NT2/D1 (cell line): ENCODE results near the gene ZNF891.

Source experiments
- DNase-seq: peaks from one replicate; pipeline ENCODE4 v3.0.0-alpha.2; 2011; ENCODE audit warnings: low read depth, low spot score
- H3K27me3 ChIP-seq: 2 replicates; pipeline ENCODE4 v1.6.0; 2011; ENCODE audit warnings: mild to moderate bottlenecking; ENCODE audit not compliant: insufficient read length, insufficient read depth
- H3K36me3 ChIP-seq: 2 replicates; pipeline ENCODE4 v1.6.1; 2011; ENCODE audit warnings: mild to moderate bottlenecking, low read length, mixed read lengths; ENCODE audit not compliant: insufficient read depth, insufficient read length
- H3K4me1 ChIP-seq: 2 replicates; pipeline ENCODE4 v1.5.1; 2011; ENCODE audit not compliant: insufficient read depth, insufficient read length
- H3K4me3 ChIP-seq: 2 replicates; pipeline ENCODE4 v1.5.1; 2011; ENCODE audit warnings: low read depth; ENCODE audit not compliant: insufficient read length
- H3K9ac ChIP-seq: 2 replicates; pipeline ENCODE4 v1.6.0; 2011; ENCODE audit warnings: low read depth; ENCODE audit not compliant: insufficient read length
- H3K9me3 ChIP-seq: 2 replicates; pipeline ENCODE4 v1.5.1; 2011; ENCODE audit warnings: mild to moderate bottlenecking, low read length; ENCODE audit not compliant: insufficient read depth
- SUZ12 ChIP-seq: IDR thresholded peaks from 2 replicates; pipeline ENCODE4 v1.6.1; 2011; ENCODE audit not compliant: insufficient read length, insufficient read depth; ENCODE audit errors: extremely low read depth
- YY1 ChIP-seq: IDR thresholded peaks from 2 replicates; pipeline ENCODE4 v1.6.1; 2011; ENCODE audit not compliant: insufficient read length, insufficient read depth
- ZNF274 ChIP-seq: IDR thresholded peaks from 2 replicates; pipeline ENCODE4 v1.6.1; 2011; ENCODE audit warnings: mild to moderate bottlenecking, low read depth, low read length

Gene ZNF891

GRCh38 chr12:133083345-133083744 lies 46.7 kb downstream of the ZNF891 start:
- H3K4me3 ChIP-seq: no peak overlapping the region
- H3K9ac ChIP-seq: no peak overlapping the region
- peaks cover 64% of the 10 kb centered on the region for H3K9me3 ChIP-seq
- H3K27me3 ChIP-seq: no peaks in the 10 kb centered on the region
- H3K4me1 ChIP-seq: peaks cover 2% of the 10 kb centered on the region
- peaks cover 66% of the 10 kb centered on the region for H3K36me3 ChIP-seq
- TF ChIP-seq SUZ12: no peak
- no peak for TF ChIP-seq ZNF274
- no peak for TF ChIP-seq YY1
- DNase-seq: no peak

- Histone ChIP-seq H3K36me3 (peaks cover 48% of the 10 kb centered on the region), H3K9ac (peak overlapping the region; percentile 82), H3K4me1 (peaks cover 2% of the 10 kb centered on the region), H3K4me3 (peak overlapping the region; percentile 82), H3K9me3 (peaks cover 66% of the 10 kb centered on the region), H3K27me3 (no peaks in the 10 kb centered on the region)
- no peak for TF ChIP-seq YY1
- TF ChIP-seq SUZ12: no peak
- TF ChIP-seq ZNF274: no peak
- no peak for DNase-seq
These were observed 48.8 kb downstream of the ZNF891 start for GRCh38 chr12:133081159-133081780.

GRCh38 chr12:133080368-133081158 lies 49.5 kb downstream of the ZNF891 start, which contains the start of gene ZNF140:
Gene ZNF140, plus strand, starts transcription at chr12:133080923. Its CDS starts 398 bp downstream, at chr12:133081321.
- Histone ChIP-seq H3K9me3 (peaks cover 66% of the 10 kb centered on the region), H3K36me3 (peaks cover 41% of the 10 kb centered on the region), H3K27me3 (no peaks in the 10 kb centered on the region), H3K4me1 (peaks cover 2% of the 10 kb centered on the region), H3K9ac (peak within 1 kb of the TSS; percentile 82), H3K4me3 (peak within 1 kb of the TSS; percentile 82)
- DNase-seq: peak; percentile 97
- no peak for TF ChIP-seq ZNF274
- no peak for TF ChIP-seq YY1
- no peak for TF ChIP-seq SUZ12

- Histone ChIP-seq H3K27me3 (no peaks in the 10 kb centered on the region), H3K9ac (peak overlapping the region; percentile 69), H3K4me3 (peak overlapping the region; percentile 82), H3K9me3 (peaks cover 64% of the 10 kb centered on the region), H3K4me1 (peaks cover 2% of the 10 kb centered on the region), H3K36me3 (peaks cover 35% of the 10 kb centered on the region)
- peak; percentile 99 for DNase-seq
- TF ChIP-seq SUZ12 (no peak), YY1 (no peak), ZNF274 (no peak)
These were observed 50.1 kb downstream of the ZNF891 start for GRCh38 chr12:133080026-133080367.

GRCh38 chr12:133073836-133074235 lies 56.2 kb downstream of the ZNF891 start:
- Histone ChIP-seq H3K4me1 (no peaks in the 10 kb centered on the region), H3K27me3 (no peaks in the 10 kb centered on the region), H3K9me3 (peaks cover 76% of the 10 kb centered on the region), H3K9ac (no peak overlapping the region), H3K4me3 (no peak overlapping the region), H3K36me3 (no peaks in the 10 kb centered on the region)
- TF ChIP-seq YY1 (no peak), SUZ12 (no peak), ZNF274 (no peak)
- no peak for DNase-seq

- TF ChIP-seq ZNF274 (no peak), SUZ12 (no peak), YY1 (no peak)
- Histone ChIP-seq H3K4me1 (no peaks in the 10 kb centered on the region), H3K4me3 (no peak overlapping the region), H3K9ac (no peak overlapping the region), H3K27me3 (no peaks in the 10 kb centered on the region), H3K9me3 (peaks cover 95% of the 10 kb centered on the region), H3K36me3 (peaks cover 7% of the 10 kb centered on the region)
- no peak for DNase-seq
These were observed 66.5 kb downstream of the ZNF891 start for GRCh38 chr12:133063556-133063955.

- Histone ChIP-seq H3K9ac (no peak overlapping the region), H3K27me3 (no peaks in the 10 kb centered on the region), H3K4me1 (no peaks in the 10 kb centered on the region), H3K36me3 (peaks cover 22% of the 10 kb centered on the region), H3K4me3 (no peak overlapping the region), H3K9me3 (peaks cover 97% of the 10 kb centered on the region)
- DNase-seq: no peak
- TF ChIP-seq ZNF274: no peak
- no peak for TF ChIP-seq YY1
- TF ChIP-seq SUZ12: no peak
These were observed 68.1 kb downstream of the ZNF891 start for GRCh38 chr12:133061954-133062353.
